Measurements from ENCODE around the gene BCL2.

BCL2 gene

GRCh38 chr18:63259567-63260379, 59.8 kb downstream of the BCL2 start:
- H3K4me1 ChIP-seq (ENCODE audit: control insufficient read depth in 1 of 2, insufficient read depth in 2 of 2, low read length in 2 of 2): peaks cover 19 to 21% of the 10 kb centered on the region in 2 donors
- H3K9ac ChIP-seq (ENCODE audit: low read depth in 1 of 2, low read length in 2 of 2): no peak overlapping the region
- H3K27me3 ChIP-seq (ENCODE audit: control insufficient read depth in 1 of 2, insufficient read depth in 2 of 2, low read length in 2 of 2): no peaks in the 10 kb centered on the region
- no peaks in the 10 kb centered on the region for H3K9me3 ChIP-seq (ENCODE audit: control insufficient read depth in 1 of 2, low read length in 2 of 2)
- H3K36me3 ChIP-seq (ENCODE audit: control insufficient read depth in 1 of 2, insufficient read depth in 2 of 2, low read length in 2 of 2): no peaks in the 10 kb centered on the region
- no peak overlapping the region for H3K27ac ChIP-seq (ENCODE audit: low read depth, low read length)
- H3K4me3 ChIP-seq (ENCODE audit: low read depth in 1 of 2, low read length in 2 of 2): peak overlapping the region in 1 of 2 donors; percentile 33

GRCh38 chr18:63258749-63259566, 60.6 kb downstream of the BCL2 start:
- Histone ChIP-seq H3K27ac (ENCODE audit: low read depth, low read length) (no peak overlapping the region), H3K9ac (ENCODE audit: low read depth in 1 of 2, low read length in 2 of 2) (no peak overlapping the region), H3K9me3 (ENCODE audit: control insufficient read depth in 1 of 2, low read length in 2 of 2) (no peaks in the 10 kb centered on the region), H3K4me3 (ENCODE audit: low read depth in 1 of 2, low read length in 2 of 2) (peak overlapping the region in 1 of 2 donors; percentile 33), H3K36me3 (ENCODE audit: control insufficient read depth in 1 of 2, insufficient read depth in 2 of 2, low read length in 2 of 2) (no peaks in the 10 kb centered on the region), H3K27me3 (ENCODE audit: control insufficient read depth in 1 of 2, insufficient read depth in 2 of 2, low read length in 2 of 2) (no peaks in the 10 kb centered on the region), H3K4me1 (ENCODE audit: control insufficient read depth in 1 of 2, insufficient read depth in 2 of 2, low read length in 2 of 2) (peaks cover 19% of the 10 kb centered on the region in 2 donors)

- Histone ChIP-seq H3K4me3 (ENCODE audit: low read depth in 1 of 2, low read length in 2 of 2) (no peak overlapping the region), H3K4me1 (ENCODE audit: control insufficient read depth in 1 of 2, insufficient read depth in 2 of 2, low read length in 2 of 2) (peaks cover 24 to 27% of the 10 kb centered on the region in 2 donors), H3K36me3 (ENCODE audit: control insufficient read depth in 1 of 2, insufficient read depth in 2 of 2, low read length in 2 of 2) (no peaks in the 10 kb centered on the region), H3K9ac (ENCODE audit: low read depth in 1 of 2, low read length in 2 of 2) (no peak overlapping the region), H3K9me3 (ENCODE audit: control insufficient read depth in 1 of 2, low read length in 2 of 2) (no peaks in the 10 kb centered on the region), H3K27me3 (ENCODE audit: control insufficient read depth in 1 of 2, insufficient read depth in 2 of 2, low read length in 2 of 2) (no peaks in the 10 kb centered on the region), H3K27ac (ENCODE audit: low read depth, low read length) (no peak overlapping the region)
These were observed 62.1 kb downstream of the BCL2 start for GRCh38 chr18:63257453-63257852.

- Histone ChIP-seq H3K27me3 (ENCODE audit: control insufficient read depth in 1 of 2, insufficient read depth in 2 of 2, low read length in 2 of 2) (no peaks in the 10 kb centered on the region), H3K4me1 (ENCODE audit: control insufficient read depth in 1 of 2, insufficient read depth in 2 of 2, low read length in 2 of 2) (peaks cover 24 to 27% of the 10 kb centered on the region in 2 donors), H3K4me3 (ENCODE audit: low read depth in 1 of 2, low read length in 2 of 2) (no peak overlapping the region), H3K27ac (ENCODE audit: low read depth, low read length) (no peak overlapping the region), H3K9me3 (ENCODE audit: control insufficient read depth in 1 of 2, low read length in 2 of 2) (no peaks in the 10 kb centered on the region), H3K9ac (ENCODE audit: low read depth in 1 of 2, low read length in 2 of 2) (no peak overlapping the region), H3K36me3 (ENCODE audit: control insufficient read depth in 1 of 2, insufficient read depth in 2 of 2, low read length in 2 of 2) (no peaks in the 10 kb centered on the region)
These were observed 64.1 kb downstream of the BCL2 start for GRCh38 chr18:63255435-63255834.

GRCh38 chr18:63254716-63255399, 64.7 kb downstream of the BCL2 start:
- H3K9me3 ChIP-seq (ENCODE audit: control insufficient read depth in 1 of 2, low read length in 2 of 2): no peaks in the 10 kb centered on the region
- H3K27ac ChIP-seq (ENCODE audit: low read depth, low read length): no peak overlapping the region
- no peak overlapping the region for H3K9ac ChIP-seq (ENCODE audit: low read depth in 1 of 2, low read length in 2 of 2)
- H3K27me3 ChIP-seq (ENCODE audit: control insufficient read depth in 1 of 2, insufficient read depth in 2 of 2, low read length in 2 of 2): no peaks in the 10 kb centered on the region
- H3K36me3 ChIP-seq (ENCODE audit: control insufficient read depth in 1 of 2, insufficient read depth in 2 of 2, low read length in 2 of 2): no peaks in the 10 kb centered on the region
- no peak overlapping the region for H3K4me3 ChIP-seq (ENCODE audit: low read depth in 1 of 2, low read length in 2 of 2)
- H3K4me1 ChIP-seq (ENCODE audit: control insufficient read depth in 1 of 2, insufficient read depth in 2 of 2, low read length in 2 of 2): peaks cover 18 to 24% of the 10 kb centered on the region in 2 donors

GRCh38 chr18:63253428-63254372, 65.9 kb downstream of the BCL2 start:
- Histone ChIP-seq H3K9ac (ENCODE audit: low read depth in 1 of 2, low read length in 2 of 2) (peak overlapping the region in 1 of 2 donors; percentile 13), H3K4me3 (ENCODE audit: low read depth in 1 of 2, low read length in 2 of 2) (no peak overlapping the region), H3K4me1 (ENCODE audit: control insufficient read depth in 1 of 2, insufficient read depth in 2 of 2, low read length in 2 of 2) (peaks cover 7 to 12% of the 10 kb centered on the region in 2 donors), H3K27me3 (ENCODE audit: control insufficient read depth in 1 of 2, insufficient read depth in 2 of 2, low read length in 2 of 2) (no peaks in the 10 kb centered on the region), H3K27ac (ENCODE audit: low read depth, low read length) (no peak overlapping the region), H3K36me3 (ENCODE audit: control insufficient read depth in 1 of 2, insufficient read depth in 2 of 2, low read length in 2 of 2) (no peaks in the 10 kb centered on the region), H3K9me3 (ENCODE audit: control insufficient read depth in 1 of 2, low read length in 2 of 2) (no peaks in the 10 kb centered on the region)

- H3K9me3 ChIP-seq (ENCODE audit: control insufficient read depth in 1 of 2, low read length in 2 of 2): no peaks in the 10 kb centered on the region
- H3K4me1 ChIP-seq (ENCODE audit: control insufficient read depth in 1 of 2, insufficient read depth in 2 of 2, low read length in 2 of 2): peaks cover 5 to 11% of the 10 kb centered on the region in 2 donors
- H3K4me3 ChIP-seq (ENCODE audit: low read depth in 1 of 2, low read length in 2 of 2): peak overlapping the region in 1 of 2 donors; percentile 8
- no peak overlapping the region for H3K27ac ChIP-seq (ENCODE audit: low read depth, low read length)
- no peaks in the 10 kb centered on the region for H3K27me3 ChIP-seq (ENCODE audit: control insufficient read depth in 1 of 2, insufficient read depth in 2 of 2, low read length in 2 of 2)
- no peaks in the 10 kb centered on the region for H3K36me3 ChIP-seq (ENCODE audit: control insufficient read depth in 1 of 2, insufficient read depth in 2 of 2, low read length in 2 of 2)
- H3K9ac ChIP-seq (ENCODE audit: low read depth in 1 of 2, low read length in 2 of 2): peak overlapping the region in 1 of 2 donors; percentile 13
These were observed 66.6 kb downstream of the BCL2 start for GRCh38 chr18:63253014-63253413.

GRCh38 chr18:63249771-63250170, 69.8 kb downstream of the BCL2 start:
- Histone ChIP-seq H3K27ac (ENCODE audit: low read depth, low read length) (no peak overlapping the region), H3K9me3 (ENCODE audit: control insufficient read depth in 1 of 2, low read length in 2 of 2) (no peaks in the 10 kb centered on the region), H3K9ac (ENCODE audit: low read depth in 1 of 2, low read length in 2 of 2) (no peak overlapping the region), H3K36me3 (ENCODE audit: control insufficient read depth in 1 of 2, insufficient read depth in 2 of 2, low read length in 2 of 2) (no peaks in the 10 kb centered on the region), H3K4me3 (ENCODE audit: low read depth in 1 of 2, low read length in 2 of 2) (no peak overlapping the region), H3K27me3 (ENCODE audit: control insufficient read depth in 1 of 2, insufficient read depth in 2 of 2, low read length in 2 of 2) (no peaks in the 10 kb centered on the region), H3K4me1 (ENCODE audit: control insufficient read depth in 1 of 2, insufficient read depth in 2 of 2, low read length in 2 of 2) (peaks cover 5 to 10% of the 10 kb centered on the region in 2 donors)

GRCh38 chr18:63247926-63248325, 71.6 kb downstream of the BCL2 start:
- H3K9ac ChIP-seq (ENCODE audit: low read depth in 1 of 2, low read length in 2 of 2): no peak overlapping the region
- peaks cover 2 to 4% of the 10 kb centered on the region in 2 donors for H3K4me1 ChIP-seq (ENCODE audit: control insufficient read depth in 1 of 2, insufficient read depth in 2 of 2, low read length in 2 of 2)
- H3K9me3 ChIP-seq (ENCODE audit: control insufficient read depth in 1 of 2, low read length in 2 of 2): no peaks in the 10 kb centered on the region
- H3K36me3 ChIP-seq (ENCODE audit: control insufficient read depth in 1 of 2, insufficient read depth in 2 of 2, low read length in 2 of 2): no peaks in the 10 kb centered on the region
- no peak overlapping the region for H3K27ac ChIP-seq (ENCODE audit: low read depth, low read length)
- H3K4me3 ChIP-seq (ENCODE audit: low read depth in 1 of 2, low read length in 2 of 2): no peak overlapping the region
- H3K27me3 ChIP-seq (ENCODE audit: control insufficient read depth in 1 of 2, insufficient read depth in 2 of 2, low read length in 2 of 2): no peaks in the 10 kb centered on the region

Measured in duodenal mucosa (tissue), 2 donors.